Astrocyte (in vitro differentiated cells and primary cell): Measurements from ENCODE around the gene ZNF778. TPM values are rescaled to one million over a fixed set of nuclear protein-coding genes. Genes with fewer than 3 reads are reported as not detected.

Experiments
- DNase-seq: peaks from one replicate; pipeline ENCODE4 v3.0.0-alpha.2; 2010; ENCODE audit warnings: low read depth
- FAIRE-seq: peaks from 2 replicates; lab custom pipeline; 2011; peaks lifted over from hg19 to GRCh38; lab: Jason Lieb, UNC
- H2AFZ ChIP-seq: 2 replicates; pipeline ENCODE4 v1.6.0; 2012; ENCODE audit warnings: low read depth, low read length, inconsistent platforms
- H3K27ac ChIP-seq: 2 replicates; pipeline ENCODE4 v1.5.1; 2011; ENCODE audit warnings: low read depth, low read length, inconsistent platforms
- H3K27me3 ChIP-seq: 2 replicates; pipeline ENCODE4 v1.6.0; 2011; ENCODE audit warnings: low read length, inconsistent platforms; ENCODE audit not compliant: insufficient read depth
- H3K36me3 ChIP-seq: 2 replicates; pipeline ENCODE4 v1.5.1; 2011; ENCODE audit warnings: low read length, inconsistent platforms; ENCODE audit not compliant: insufficient read depth
- H3K4me1 ChIP-seq: 2 replicates; pipeline ENCODE4 v1.5.1; 2011; ENCODE audit warnings: low read length, inconsistent platforms; ENCODE audit not compliant: insufficient read depth
- H3K4me2 ChIP-seq: 2 replicates; pipeline ENCODE4 v1.6.0; 2012; ENCODE audit warnings: low read length, inconsistent platforms
- H3K4me3 ChIP-seq: 2 replicates; pipeline ENCODE4 v1.5.1; 2011; ENCODE audit warnings: low read depth, mild to moderate bottlenecking, low read length, inconsistent platforms; ENCODE audit not compliant: insufficient read depth
- H3K79me2 ChIP-seq: 2 replicates; pipeline ENCODE4 v1.6.0; 2012; ENCODE audit warnings: mild to moderate bottlenecking, low read length, inconsistent platforms; ENCODE audit not compliant: insufficient read depth
- H3K9ac ChIP-seq: 2 replicates; pipeline ENCODE4 v1.6.0; 2012; ENCODE audit warnings: mild to moderate bottlenecking, low read length, inconsistent platforms
- H3K9me3 ChIP-seq: 2 replicates; pipeline ENCODE4 v1.5.1; 2012; ENCODE audit warnings: low read depth, mild to moderate bottlenecking, low read length, inconsistent platforms; ENCODE audit not compliant: insufficient read depth
- H4K20me1 ChIP-seq: 2 replicates; pipeline ENCODE4 v1.6.0; 2012; ENCODE audit warnings: low read length, inconsistent platforms; ENCODE audit not compliant: insufficient read depth
- H3K27ac Mint-ChIP-seq: one replicate; pipeline ENCODE4 v1.8.0; 2021; ENCODE audit warnings: mild to moderate bottlenecking, mixed read lengths; ENCODE audit not compliant: unreplicated experiment
- H3K27me3 Mint-ChIP-seq: one replicate; pipeline ENCODE4 v1.8.0; 2021; ENCODE audit warnings: low read depth, mixed read lengths; ENCODE audit not compliant: unreplicated experiment
- H3K36me3 Mint-ChIP-seq: one replicate; pipeline ENCODE4 v1.8.0; 2021; ENCODE audit warnings: low read depth, mixed read lengths; ENCODE audit not compliant: unreplicated experiment
- H3K4me1 Mint-ChIP-seq: one replicate; pipeline ENCODE4 v1.8.0; 2021; ENCODE audit warnings: low read depth, mixed read lengths; ENCODE audit not compliant: unreplicated experiment
- H3K4me3 Mint-ChIP-seq: one replicate; pipeline ENCODE4 v1.8.0; 2021; ENCODE audit warnings: mild to moderate bottlenecking, moderate library complexity, mixed read lengths; ENCODE audit not compliant: unreplicated experiment
- H3K9me3 Mint-ChIP-seq: one replicate; pipeline ENCODE4 v1.8.0; 2021; ENCODE audit warnings: mild to moderate bottlenecking, mixed read lengths; ENCODE audit not compliant: unreplicated experiment
- CTCF ChIP-seq: IDR thresholded peaks from 2 replicates; pipeline ENCODE4 v1.5.1; 2011; ENCODE audit warnings: low read depth, mild to moderate bottlenecking, inconsistent platforms, low read length, moderate library complexity; ENCODE audit not compliant: insufficient read depth
- EZH2 ChIP-seq: IDR thresholded peaks from 2 replicates; pipeline ENCODE4 v1.6.1; 2012; ENCODE audit warnings: mild to moderate bottlenecking, low read length, inconsistent platforms; ENCODE audit not compliant: insufficient read depth
- total RNA-seq: library from RNA; stranded (reverse); gene quantifications from 2 replicates; pipeline ENCODE4 v1.2.1, GENCODE V29; 2021

ZNF778 gene
- total RNA-seq, 1 donor from 2014 or later, result 15.5 TPM

GRCh38 chr16:89210904-89211515 lies 6.5 kb upstream of the ZNF778 start:
- H3K4me1 Mint-ChIP-seq, result no peaks in the 10 kb centered on the region

GRCh38 chr16:89216315-89217137 lies 977 bp upstream of the ZNF778 start:
- Histone ChIP-seq H3K36me3 (peaks cover 2% of the 10 kb centered on the region), H3K4me2 (peak overlapping the region; percentile 91), H3K9me3 (no peaks in the 10 kb centered on the region), H3K9ac (peak overlapping the region; percentile 95), H3K27ac (peak overlapping the region; percentile 89), H3K4me3 (peak overlapping the region; percentile 83), H3K27me3 (no peaks in the 10 kb centered on the region), H3K4me1 (peaks cover 13% of the 10 kb centered on the region), H3K79me2 (peaks cover 35% of the 10 kb centered on the region), H2AFZ (peak overlapping the region; percentile 98), H4K20me1 (peaks cover 16% of the 10 kb centered on the region)
- TF ChIP-seq CTCF (peak; percentile 59), EZH2 (no peak)
- Mint-ChIP-seq H3K36me3 (peaks cover 5% of the 10 kb centered on the region), H3K4me1 (peaks cover 5% of the 10 kb centered on the region), H3K9me3 (no peaks in the 10 kb centered on the region), H3K27me3 (peaks cover 3% of the 10 kb centered on the region), H3K27ac (peak overlapping the region; percentile 86), H3K4me3 (peak overlapping the region; percentile 91)
- DNase-seq (peak; percentile 60), FAIRE-seq (peak; percentile 9)

More at GRCh38 chr16:89210904-89211515, 6.5 kb upstream of the ZNF778 start:
- H3K27ac ChIP-seq, result no peak overlapping the region
- FAIRE-seq (no peak), DNase-seq (no peak)
- H3K27me3 Mint-ChIP-seq, result peaks cover 18% of the 10 kb centered on the region
- TF ChIP-seq EZH2 (no peak), CTCF (no peak)
- H3K27ac Mint-ChIP-seq, result no peak overlapping the region
- no peak overlapping the region for H2AFZ ChIP-seq
- H3K36me3 ChIP-seq, result no peaks in the 10 kb centered on the region
- no peak overlapping the region for H3K4me2 ChIP-seq
- H3K79me2 ChIP-seq, result no peaks in the 10 kb centered on the region
- no peaks in the 10 kb centered on the region for H3K36me3 Mint-ChIP-seq
- no peaks in the 10 kb centered on the region for H3K9me3 ChIP-seq
- no peak overlapping the region for H3K9ac ChIP-seq
- peaks cover 6% of the 10 kb centered on the region for H3K27me3 ChIP-seq
- no peaks in the 10 kb centered on the region for H4K20me1 ChIP-seq
- H3K4me3 ChIP-seq, result no peak overlapping the region
- H3K4me1 ChIP-seq, result peaks cover 5% of the 10 kb centered on the region
- H3K9me3 Mint-ChIP-seq, result no peaks in the 10 kb centered on the region
- H3K4me3 Mint-ChIP-seq, result no peak overlapping the region

- H3K4me2 ChIP-seq, result peak overlapping the region; percentile 91
- Mint-ChIP-seq H3K9me3 (no peaks in the 10 kb centered on the region), H3K27me3 (peaks cover 3% of the 10 kb centered on the region), H3K4me3 (peak overlapping the region; percentile 91), H3K36me3 (peaks cover 8% of the 10 kb centered on the region), H3K27ac (peak overlapping the region; percentile 86), H3K4me1 (peaks cover 5% of the 10 kb centered on the region)
- no peak for TF ChIP-seq CTCF
- TF ChIP-seq EZH2, result no peak
- peak overlapping the region; percentile 95 for H3K9ac ChIP-seq
- peak overlapping the region; percentile 89 for H3K27ac ChIP-seq
- H2AFZ ChIP-seq, result peak overlapping the region; percentile 98
- H3K4me1 ChIP-seq, result peaks cover 13% of the 10 kb centered on the region
- FAIRE-seq (no peak), DNase-seq (no peak)
- H3K36me3 ChIP-seq, result peaks cover 7% of the 10 kb centered on the region
- H3K4me3 ChIP-seq, result peak overlapping the region; percentile 83
- no peaks in the 10 kb centered on the region for H3K27me3 ChIP-seq
- H3K79me2 ChIP-seq, result peaks cover 36% of the 10 kb centered on the region
- H4K20me1 ChIP-seq, result peaks cover 19% of the 10 kb centered on the region
- H3K9me3 ChIP-seq, result no peaks in the 10 kb centered on the region
Observed at GRCh38 chr16:89217138-89217387, 440 bp upstream of the ZNF778 start.
